ENCODE results near the gene SERINC2.
"Not testable (repeated sequence)": the region's sequence is repeated elsewhere in the genome, so short reads cannot be mapped to it uniquely, and the experiment has no call there.

Gene SERINC2

DNA sequence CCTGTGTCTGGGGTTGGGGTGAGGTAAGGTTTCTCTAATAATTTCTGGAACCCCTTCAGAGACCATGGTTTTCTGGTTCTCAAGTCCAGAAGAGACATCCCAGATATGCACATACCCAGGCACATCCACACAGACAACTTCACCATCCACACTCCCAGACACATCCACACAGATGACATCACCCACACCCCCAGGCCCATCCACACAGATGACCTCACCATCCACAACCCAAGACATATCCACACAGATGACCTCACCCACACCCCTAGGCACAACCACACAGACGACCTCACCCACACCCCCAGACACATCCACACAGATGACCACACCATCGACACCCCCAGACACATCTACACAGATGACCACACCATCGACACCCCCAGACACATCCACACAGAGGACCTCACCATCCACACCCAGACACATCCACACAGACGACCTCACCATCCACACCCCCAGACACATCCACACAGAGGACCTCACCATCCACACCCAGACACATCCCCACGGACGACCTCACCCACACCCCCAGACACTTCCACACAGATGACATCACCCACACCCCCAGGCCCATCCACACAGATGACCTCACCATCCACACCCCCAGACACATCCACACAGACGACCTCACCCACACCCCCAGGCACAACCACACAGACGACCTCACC lies 26.3 kb upstream of the SERINC2 start:
- not testable (repeated sequence) for DNase-seq

- DNase-seq, result no peak
These were observed 25.4 kb upstream of the SERINC2 start for GRCh38 chr1:31387612-31388011.

GRCh38 chr1:31389616-31390015 lies 23.4 kb upstream of the SERINC2 start:
- DNase-seq, result no peak

GRCh38 chr1:31390071-31390470 lies 22.9 kb upstream of the SERINC2 start:
- DNase-seq, result no peak

GRCh38 chr1:31393463-31393862 lies 19.6 kb upstream of the SERINC2 start:
- DNase-seq, result no peak

GRCh38 chr1:31394584-31395193 lies 18.3 kb upstream of the SERINC2 start:
- peak; percentile 72 to 76 for DNase-seq

- DNase-seq, result no peak
These were observed 16.2 kb upstream of the SERINC2 start for GRCh38 chr1:31396633-31397351.

DNA sequence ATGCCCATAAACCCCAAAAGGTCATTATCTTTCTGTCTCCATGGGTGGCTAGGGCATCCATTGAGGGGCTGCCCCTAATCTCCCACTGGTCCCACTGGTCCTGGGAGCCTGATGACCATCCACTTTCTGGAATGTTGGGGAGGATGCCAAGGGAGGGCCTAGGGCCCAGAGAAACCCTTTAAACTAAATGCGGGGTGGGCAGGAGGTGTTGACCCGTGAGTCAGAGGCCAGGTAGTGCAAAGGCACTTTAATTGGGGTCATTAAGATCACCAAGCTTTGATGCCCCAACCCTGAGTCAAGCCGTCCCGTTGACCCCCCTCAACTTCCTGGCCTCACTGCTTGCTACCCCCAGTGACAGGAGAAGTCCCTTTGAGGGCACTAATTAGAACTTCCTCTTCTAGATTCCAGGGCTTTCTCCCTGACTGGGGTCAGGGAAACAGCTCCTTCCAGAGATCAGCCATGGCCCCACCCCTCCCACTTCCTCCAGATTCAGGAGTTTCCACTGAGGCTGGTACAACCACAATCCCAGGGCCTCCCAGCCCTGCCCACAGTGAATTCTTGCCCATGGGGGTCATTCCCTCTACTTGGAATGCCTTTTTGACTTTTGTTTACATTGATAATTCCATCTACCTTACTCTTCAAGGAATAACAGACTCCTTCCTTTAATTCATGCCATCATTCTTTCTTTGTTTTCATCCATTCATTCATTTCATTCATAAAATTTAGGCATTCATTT lies 15.5 kb upstream of the SERINC2 start:
- no peak for DNase-seq

GRCh38 chr1:31398246-31398645 lies 14.8 kb upstream of the SERINC2 start:
- DNase-seq, result no peak

GRCh38 chr1:31399976-31400375 lies 13.0 kb upstream of the SERINC2 start:
- DNase-seq, result no peak

GRCh38 chr1:31400393-31400792 lies 12.6 kb upstream of the SERINC2 start:
- DNase-seq, result no peak

GRCh38 chr1:31401241-31401640 lies 11.8 kb upstream of the SERINC2 start:
- DNase-seq, result no peak

DNA sequence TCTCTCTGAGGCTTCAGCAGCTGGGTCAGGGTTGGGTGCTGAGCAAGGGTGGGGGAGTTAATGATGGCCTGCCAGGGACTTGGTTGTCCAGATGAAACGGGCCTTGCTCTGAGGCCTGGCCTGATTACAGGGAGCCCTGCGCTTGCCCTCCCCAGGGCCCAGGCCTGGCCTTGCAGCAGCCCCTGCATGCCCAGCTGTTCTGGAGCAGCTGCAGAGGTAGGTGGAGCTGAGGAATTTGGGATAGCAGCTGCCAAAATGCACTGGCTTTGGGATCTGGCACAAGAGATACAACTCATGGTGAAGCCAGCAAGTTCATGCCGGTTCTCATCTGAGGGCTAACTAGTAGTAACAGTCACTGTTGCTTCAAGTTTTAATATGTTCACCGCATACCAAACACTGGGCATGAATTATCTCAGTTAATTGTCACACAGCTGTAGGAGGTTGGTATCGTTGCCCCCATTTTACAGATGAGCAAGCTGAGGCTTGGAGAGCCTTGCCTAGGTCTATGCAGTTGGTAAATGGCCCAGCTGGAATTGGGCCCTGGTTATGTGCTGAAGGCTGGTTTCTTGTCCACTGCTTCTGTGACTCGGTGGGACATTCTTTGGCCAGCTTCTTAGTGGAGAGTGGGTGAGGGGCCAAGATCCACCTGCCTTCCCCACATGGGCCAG lies 7.3 kb upstream of the SERINC2 start:
- DNase-seq, result no peak

DNA sequence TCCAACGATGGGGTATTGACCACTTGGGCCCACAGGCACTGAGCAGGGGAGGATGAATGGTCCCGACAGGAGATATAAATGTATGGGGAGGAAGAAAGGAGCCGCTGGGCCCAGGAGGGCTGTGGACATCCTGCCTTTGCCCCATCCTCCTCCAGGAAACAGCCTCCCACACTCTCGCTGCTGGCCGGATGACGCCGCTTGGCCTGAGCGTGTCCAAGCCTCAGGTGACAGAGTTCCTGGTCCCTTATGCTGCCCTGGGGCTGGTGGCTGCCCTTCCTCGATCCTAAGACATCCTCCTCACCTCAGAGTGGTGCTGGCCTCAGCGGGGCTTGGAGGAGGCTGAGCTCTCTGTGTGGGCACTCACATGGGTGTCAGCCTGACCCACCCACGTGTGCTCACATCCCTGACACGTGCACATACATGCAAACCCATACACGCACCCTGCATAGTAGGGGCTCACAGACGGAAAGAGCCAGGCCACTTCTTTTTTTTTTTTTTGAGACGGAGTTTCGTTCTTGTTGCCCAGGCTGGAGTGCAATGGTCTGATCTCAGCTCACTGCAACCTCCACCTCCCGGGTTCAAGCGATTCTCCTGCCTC lies 5.9 kb upstream of the SERINC2 start:
- no peak for DNase-seq

GRCh38 chr1:31408788-31409318 lies 4.2 kb upstream of the SERINC2 start:
- DNase-seq, result no peak

DNA sequence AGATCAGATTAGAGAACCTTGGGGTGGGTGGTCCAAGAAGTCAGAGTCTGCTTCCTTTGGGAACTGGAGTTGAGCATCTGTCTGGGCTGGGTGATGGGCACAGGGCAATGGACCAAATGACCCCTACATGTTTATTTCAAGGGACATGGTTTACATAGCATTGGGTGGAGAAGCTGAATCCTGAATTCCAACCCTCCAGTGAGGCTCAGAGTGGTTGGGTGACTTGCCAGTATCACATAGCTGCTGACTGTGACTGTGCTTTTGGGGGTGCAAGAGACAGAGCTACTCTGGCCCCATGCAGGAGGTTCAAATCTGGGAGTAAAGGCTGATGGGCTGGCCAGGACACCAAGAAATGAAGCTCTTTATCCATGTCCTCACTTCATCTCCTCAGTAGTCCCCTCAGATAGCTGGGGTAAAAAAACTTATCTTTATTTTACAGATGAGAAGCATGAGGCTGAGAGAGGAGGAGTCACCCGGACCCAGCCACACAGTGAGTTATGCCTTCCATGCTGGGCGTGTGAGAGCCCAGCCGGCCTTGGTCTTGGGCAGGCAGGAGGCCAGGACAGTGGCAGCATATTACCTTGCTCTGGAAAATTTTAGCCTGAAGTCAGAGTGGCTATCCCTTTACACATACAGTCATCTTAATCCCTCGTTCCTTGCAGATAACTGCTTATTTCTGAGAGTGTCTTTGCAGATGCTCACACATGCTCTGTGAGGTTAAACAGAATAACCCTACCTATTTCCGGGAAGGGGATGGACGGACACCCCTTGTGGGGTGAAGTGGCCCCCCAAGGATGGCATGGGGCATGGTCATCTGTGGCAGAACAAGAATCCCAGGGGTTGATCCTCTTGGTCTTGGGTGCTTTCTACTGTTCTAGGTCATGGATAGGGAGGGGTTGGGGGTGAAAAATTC lies 2.8 kb upstream of the SERINC2 start:
- DNase-seq, result no peak

- DNase-seq, result no peak
These were observed 2.1 kb upstream of the SERINC2 start for GRCh38 chr1:31410871-31411270.

DNA sequence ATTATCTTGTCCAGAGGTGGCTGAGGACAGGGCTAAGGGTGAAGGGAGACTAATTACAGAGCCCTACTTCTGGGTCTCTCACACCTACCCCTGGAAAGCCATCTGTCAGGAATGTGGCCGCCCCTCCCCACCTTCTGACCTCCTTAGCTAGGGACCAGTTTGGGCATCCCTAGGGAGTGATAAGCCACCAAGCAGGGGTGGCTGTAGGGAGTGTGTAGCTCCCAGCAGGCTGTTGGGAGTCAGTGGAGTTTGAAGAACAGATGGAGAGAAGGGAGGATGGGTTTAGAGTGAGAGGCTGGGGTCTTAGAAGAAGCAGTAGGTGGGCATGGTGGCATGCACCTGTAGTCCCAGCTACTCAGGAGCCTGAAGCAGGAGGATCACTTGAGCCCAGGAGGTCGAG lies 808 bp upstream of the SERINC2 start:
- no peak for DNase-seq

DNA sequence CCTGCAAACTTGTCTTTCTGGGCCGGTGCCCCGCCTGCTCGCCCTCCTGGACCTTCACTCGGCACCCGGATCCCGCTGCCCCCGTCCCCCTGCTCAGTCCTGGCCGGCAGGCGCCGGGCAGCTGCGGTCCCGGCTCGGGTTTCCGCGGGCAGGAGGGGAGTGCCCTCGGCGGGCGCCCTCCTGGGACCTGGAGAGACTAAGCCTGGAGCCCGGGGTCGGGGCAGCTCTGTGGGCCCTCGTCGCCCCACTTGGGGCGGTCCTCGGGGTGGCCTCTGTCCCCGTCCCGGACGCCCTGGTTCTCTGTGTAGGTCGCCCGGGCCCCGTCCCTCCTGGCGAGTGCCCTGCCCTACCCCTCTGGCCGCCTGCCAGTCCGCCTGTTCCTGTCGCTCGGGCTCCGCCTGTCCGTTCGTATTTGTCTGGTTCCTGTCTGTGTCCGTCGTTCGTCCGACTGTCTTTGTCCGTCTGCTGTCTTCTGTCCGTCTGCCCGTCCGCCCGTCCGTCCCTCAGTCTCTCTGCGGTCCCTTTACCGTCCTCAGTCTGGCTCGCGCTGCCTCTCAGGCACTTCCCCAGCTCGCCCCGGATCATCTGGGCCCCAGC lies 490 bp downstream of the SERINC2 start:
- DNase-seq, result no peak

- DNase-seq, result no peak
These were observed 2.0 kb downstream of the SERINC2 start for GRCh38 chr1:31414980-31415370.

GRCh38 chr1:31415658-31416057 lies 2.6 kb downstream of the SERINC2 start:
- DNase-seq, result no peak

All from activated CD4-positive, alpha-beta T cell treated with anti-CD3 and anti-CD28 coated beads, Interleukin-2, amount 50 U/mL, for 4 hours (primary cell).